Pancreas (tissue), 10 donors: ENCODE data around the gene ACTN4. TPM values are rescaled to one million over a fixed set of nuclear protein-coding genes. Genes with fewer than 3 reads are reported as not detected.
"Not testable (repeated sequence)": the region's sequence is repeated elsewhere in the genome, so short reads cannot be mapped to it uniquely, and the experiment has no call there.

ENCODE experiments used
- ATAC-seq, 4 donors: fragments of 200-7000 bp; cut with Tn5 transposase; one replicate each; pipeline versions ENCODE4 v1.8.0 to v1.9.1; 2020; ENCODE audit warnings: mild to moderate bottlenecking in 4 of 4, moderate library complexity in 4 of 4
- DNase-seq, 6 donors: peaks; one replicate each; pipeline ENCODE4 v3.0.0-alpha.2; 2020
- FAIRE-seq: peaks from 2 replicates; lab custom pipeline; 2012; peaks lifted over from hg19 to GRCh38; lab: Jason Lieb, UNC
- H3K27ac ChIP-seq, 4 donors: fragments of 200-600 bp; sonication (generic); 1 replicate in 3 of 4; 2 replicates in 1 of 4; pipeline versions ENCODE4 v1.5.0 to v1.8.0; 2020
- H3K27me3 ChIP-seq, 4 donors: fragments of 200-600 bp; one replicate each; pipeline ENCODE4 v1.8.0; 2021
- H3K36me3 ChIP-seq, 3 donors: fragments of 200-600 bp; sonication (generic) in 1 of 3; one replicate each; pipeline versions ENCODE4 v1.5.0 to v1.8.0; 2020 to 2021
- H3K4me1 ChIP-seq, 3 donors: fragments of 200-600 bp; one replicate each; pipeline ENCODE4 v1.8.0; 2021
- H3K4me3 ChIP-seq, 4 donors: fragments of 200-600 bp; sonication (generic) in 2 of 4; one replicate each; pipeline versions ENCODE4 v1.5.0 to v1.8.0; 2020 to 2021
- H3K9me3 ChIP-seq, 4 donors: fragments of 200-600 bp; one replicate each; pipeline ENCODE4 v1.8.0; 2021
- CTCF ChIP-seq, 4 donors: fragments of 200-600 bp; sonication (generic) in 3 of 4; IDR thresholded peaks; one replicate each; pipeline versions ENCODE4 v1.5.0 to v1.8.0; 2021; ENCODE audit warnings: antibody characterized with exemption in 4 of 4
- WGBS, 2 donors: extraction: QIAGEN DNeasy Blood & Tissue Kit; methylation state at CpG; one replicate each; pipeline ENCODE4 v1.1.7; 2013; 5-methylcytosine and 5-hydroxymethylcytosine counted together
- intact Hi-C, 3 donors: fragments of 100-400 bp; cut with DNase I; formaldehyde crosslinking; loops; one replicate each; pipeline versions ENCODE4 v1.11.1 to v1.14.2; 2022
- polyA plus RNA-seq, 2 donors: library from polyadenylated mRNA; stranded (reverse); fragments of 200-250 nt; gene quantifications; one replicate each; pipeline ENCODE4 v1.2.3, GENCODE V29; 2013
- total RNA-seq, 6 donors: library from RNA; stranded (reverse); fragmentation: NEBNext Ultra II Directional in 4 of 6; extraction: Animal tissue kit (Norgen Biotek cat#: 25700) in 4 of 6; gene quantifications; one replicate each; pipeline versions ENCODE4 v1.2.1 to v1.2.4, GENCODE V29; 2021 to 2023
- donor health status: healthy with polysubstance abuse.
- donor health status: DM: no; HTN: no; CAD: no; lungs with moderate emphysema.
- donor health status: DM: no; HTN: no; CAD: no.
- donor health status: control.
- donor health status: control.
- donor health status: Bipolar disorder and iron deficiency.
- donor health status: DM: yes; HTN: yes; CAD: no.
- donor health status: DM: no; HTN: no; CAD: no.
- donor health status: DM: no; HTN: no; CAD: no.
- donor health status: DM: yes; HTN: yes; CAD: no.

The ACTN4 gene
- total and polyA plus RNA-seq, 8 donors = 98.2 to 284 (median 187) TPM

GRCh38 chr19:38759590-38760003 lies 112.1 kb downstream of the ACTN4 start:
- H3K27ac ChIP-seq = peak overlapping the region in 3 of 4 donors; percentile 7 to 59 (median 35)
- WGBS, 2 donors = 35 to 38% methylated on average over 10 of the region's 10 CpGs
- H3K4me3 ChIP-seq = no peak overlapping the region
- H3K27me3 ChIP-seq = no peaks in the 10 kb centered on the region
- intact Hi-C loops = no loop called here
- FAIRE-seq (no peak), DNase-seq (peak in 3 of 6 donors; percentile 39 to 52 (median 50)), ATAC-seq (peak; percentile 47 to 86 (median 78))
- no peaks in the 10 kb centered on the region for H3K9me3 ChIP-seq
- H3K36me3 ChIP-seq = no peaks in the 10 kb centered on the region
- no peaks in the 10 kb centered on the region for H3K4me1 ChIP-seq
- TF ChIP-seq CTCF (IDR thresholded peaks at IDR 0.05) = no peak

- H3K36me3 ChIP-seq, FAIRE-seq, DNase-seq, H3K4me1 ChIP-seq, intact Hi-C loops, H3K4me3 ChIP-seq, H3K27ac ChIP-seq, H3K9me3 ChIP-seq, H3K27me3 ChIP-seq, ATAC-seq: not testable (repeated sequence)
- WGBS, 2 donors = 77 to 86% methylated on average over 6 of the region's 6 CpGs
These were observed 113.5 kb downstream of the ACTN4 start for GRCh38 chr19:38760805-38761517.

DNA sequence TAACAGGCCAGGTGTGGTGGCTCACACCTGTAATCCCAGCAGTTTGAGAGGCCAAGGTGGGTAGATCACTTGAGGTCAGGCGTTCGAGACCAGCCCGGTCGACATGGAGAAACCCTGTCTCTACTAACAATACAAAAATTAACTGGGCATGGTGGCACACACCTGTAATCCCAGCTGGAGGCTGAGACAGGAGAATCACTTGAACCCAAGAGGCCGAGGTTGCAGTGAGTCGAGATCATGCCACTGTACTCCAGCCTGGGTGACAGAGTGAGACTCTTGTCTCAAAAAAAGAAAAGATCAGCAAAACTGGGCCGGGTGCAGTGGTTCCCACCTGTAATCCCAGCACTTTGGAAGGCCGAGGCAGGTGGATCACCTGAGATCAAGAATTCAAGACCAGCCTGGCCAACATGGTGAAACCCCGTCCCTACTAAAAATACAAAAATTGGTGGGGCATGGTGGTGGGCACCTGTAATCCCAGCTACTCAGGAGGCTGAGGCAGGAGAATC lies 114.5 kb downstream of the ACTN4 start:
- ATAC-seq, H3K9me3 ChIP-seq, FAIRE-seq, DNase-seq, H3K4me1 ChIP-seq, H3K4me3 ChIP-seq, intact Hi-C loops, H3K27me3 ChIP-seq, H3K36me3 ChIP-seq, H3K27ac ChIP-seq: not testable (repeated sequence)
- WGBS, 2 donors = 91 to 96% methylated on average over 9 of the region's 9 CpGs

DNA sequence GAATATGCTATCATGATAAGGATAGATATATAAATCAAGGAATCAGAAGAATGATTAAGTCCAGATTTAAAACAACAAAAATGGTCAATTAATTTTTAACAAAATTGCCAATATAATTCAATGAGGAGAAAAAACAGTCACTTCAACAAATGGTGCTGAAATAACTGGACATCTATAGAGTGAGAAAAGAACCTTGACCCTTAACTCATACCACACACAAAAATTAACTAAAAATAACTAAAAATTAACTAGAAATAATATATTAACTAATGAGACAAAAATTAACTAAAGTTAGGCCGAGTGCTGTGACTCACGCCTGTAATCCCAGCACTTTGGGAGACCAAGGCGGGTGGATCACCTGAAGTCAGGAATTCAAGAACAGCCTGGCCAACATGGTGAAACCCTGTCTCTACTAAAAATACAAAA lies 116.4 kb downstream of the ACTN4 start:
- FAIRE-seq = no peak
- H3K9me3 ChIP-seq = no peaks in the 10 kb centered on the region
- TF ChIP-seq CTCF (IDR thresholded peaks at IDR 0.05) = no peak
- intact Hi-C loops = no loop called here
- peak; percentile 46 to 62 (median 60) for ATAC-seq
- no peak overlapping the region for H3K4me3 ChIP-seq
- H3K4me1 ChIP-seq = no peaks in the 10 kb centered on the region
- peak overlapping the region in 3 of 4 donors; percentile 31 to 46 (median 37) for H3K27ac ChIP-seq
- no peaks in the 10 kb centered on the region for H3K36me3 ChIP-seq
- no peaks in the 10 kb centered on the region for H3K27me3 ChIP-seq
- DNase-seq = no peak
- 57 to 58% methylated on average over 3 of the region's 3 CpGs for WGBS, 2 donors

GRCh38 chr19:38765214-38765613 lies 117.8 kb downstream of the ACTN4 start:
- H3K4me1 ChIP-seq = no peaks in the 10 kb centered on the region
- TF ChIP-seq CTCF (IDR thresholded peaks at IDR 0.05) = no peak
- intact Hi-C loops = no loop called here
- no peaks in the 10 kb centered on the region for H3K9me3 ChIP-seq
- no peak overlapping the region for H3K4me3 ChIP-seq
- no peak for FAIRE-seq
- 95 to 96% methylated on average over 2 of the region's 2 CpGs for WGBS, 2 donors
- ATAC-seq = no peak
- no peak for DNase-seq
- no peaks in the 10 kb centered on the region for H3K27me3 ChIP-seq
- no peak overlapping the region for H3K27ac ChIP-seq
- H3K36me3 ChIP-seq = no peaks in the 10 kb centered on the region
